Hematopoietic multipotent progenitor cell (in vitro differentiated cells): ENCODE measurements around the gene ARHGAP28. TPM values are rescaled to one million over a fixed set of nuclear protein-coding genes. Genes with fewer than 3 reads are reported as not detected.

ENCODE experiments used
- DNase-seq, 3 donors: peaks; one replicate each; pipeline ENCODE4 v3.0.0-alpha.2; 2011 to 2015; ENCODE audit warnings: low read depth in 2 of 3, low spot score in 2 of 3
- total RNA-seq: library from RNA; depleted of rRNA; stranded (reverse); fragments of >200 nt; gene quantifications from one replicate; pipeline ENCODE4 v1.2.3, GENCODE V29; 2012

The ARHGAP28 gene
- total RNA-seq, 1 donor, result under 0.01 TPM

DNA sequence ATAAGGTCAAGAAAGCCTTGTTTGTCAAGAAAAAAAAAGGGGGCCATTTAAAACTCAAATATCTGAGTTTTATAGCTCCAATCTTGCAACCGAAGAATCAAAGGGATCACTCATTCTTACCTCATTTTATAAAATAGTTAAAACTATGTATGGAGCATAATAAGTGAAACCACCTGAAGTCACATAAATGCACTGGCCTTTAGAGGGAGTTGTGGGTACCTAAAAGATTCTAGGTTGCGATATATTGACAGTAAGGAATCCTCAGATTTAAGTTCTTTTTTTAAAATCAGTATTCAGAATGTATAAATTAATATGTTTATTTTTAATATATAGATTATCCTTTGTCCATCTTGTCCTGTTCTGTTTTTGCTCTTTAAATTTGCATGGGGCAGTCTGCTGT is 3.4 kb downstream of the ARHGAP28 start:
- DNase-seq, result no peak

DNA sequence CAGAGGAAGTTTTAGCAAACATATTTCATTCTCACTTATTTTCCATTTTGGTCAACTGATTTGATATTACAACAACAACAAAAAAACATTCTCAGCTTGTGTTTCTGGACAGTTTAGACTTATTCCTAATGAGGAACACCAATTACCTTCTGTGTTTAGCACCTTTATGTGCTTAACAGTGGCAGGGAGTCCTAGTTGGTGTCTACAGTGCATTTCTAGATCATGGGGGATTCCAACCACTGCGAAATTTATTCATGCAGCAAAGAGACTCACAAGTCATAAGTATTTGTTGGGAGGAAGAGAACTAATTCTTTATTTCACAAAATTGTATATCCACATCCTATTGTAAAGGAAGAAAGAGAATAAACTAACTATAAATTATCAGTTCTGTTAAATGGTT is 4.2 kb downstream of the ARHGAP28 start:
- DNase-seq, result no peak

DNA sequence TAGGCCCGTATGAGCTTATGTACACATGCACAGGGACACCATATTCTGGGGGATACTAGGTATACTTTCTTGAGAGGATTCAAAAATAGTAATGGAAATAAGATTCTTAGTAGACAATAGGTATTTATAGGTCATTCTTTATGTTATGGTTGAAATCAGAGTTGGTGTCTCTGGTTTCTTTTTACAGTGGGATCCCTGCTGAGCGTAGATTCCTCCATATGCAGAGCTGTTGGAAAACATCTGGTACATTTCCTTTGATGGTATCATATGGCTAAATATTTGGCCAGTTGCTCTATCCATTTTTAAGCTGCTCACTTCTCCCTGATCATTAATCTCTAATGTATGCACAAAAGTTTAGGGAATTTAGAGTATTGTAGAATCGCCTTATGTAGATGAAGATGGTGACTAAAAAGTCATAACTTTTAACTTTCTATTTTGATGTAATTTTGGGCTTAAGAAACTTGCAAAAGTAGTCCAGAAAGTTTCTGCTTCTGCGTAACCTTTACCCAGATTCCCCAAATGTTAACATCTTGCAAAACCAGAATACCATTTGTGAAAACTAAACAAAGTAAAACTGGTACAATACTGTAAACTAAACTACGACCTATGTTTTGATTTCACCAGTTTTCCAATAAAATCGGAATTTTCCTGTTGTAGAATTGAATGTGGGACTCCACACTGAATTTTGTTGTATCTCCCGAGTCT is 5.4 kb downstream of the ARHGAP28 start:
- no peak for DNase-seq

DNA sequence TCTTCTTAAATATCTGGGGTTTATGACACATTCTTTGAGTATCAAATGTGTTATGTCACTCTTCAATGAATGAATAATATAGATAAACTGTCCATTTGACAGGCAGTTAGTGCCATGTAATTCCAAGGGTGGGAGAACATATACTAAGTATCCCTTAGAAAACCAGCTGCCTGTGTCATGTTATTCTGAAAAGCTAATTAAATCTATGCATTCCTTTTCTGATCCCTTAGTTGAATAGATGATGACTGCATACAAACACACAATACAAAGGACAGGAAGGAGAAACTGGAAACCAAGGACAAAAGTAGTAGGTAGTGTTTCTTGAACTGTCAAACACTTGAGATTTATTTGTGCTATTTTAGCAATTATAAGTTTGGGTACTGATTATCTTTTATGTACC is 8.3 kb downstream of the ARHGAP28 start:
- DNase-seq, result no peak

DNA sequence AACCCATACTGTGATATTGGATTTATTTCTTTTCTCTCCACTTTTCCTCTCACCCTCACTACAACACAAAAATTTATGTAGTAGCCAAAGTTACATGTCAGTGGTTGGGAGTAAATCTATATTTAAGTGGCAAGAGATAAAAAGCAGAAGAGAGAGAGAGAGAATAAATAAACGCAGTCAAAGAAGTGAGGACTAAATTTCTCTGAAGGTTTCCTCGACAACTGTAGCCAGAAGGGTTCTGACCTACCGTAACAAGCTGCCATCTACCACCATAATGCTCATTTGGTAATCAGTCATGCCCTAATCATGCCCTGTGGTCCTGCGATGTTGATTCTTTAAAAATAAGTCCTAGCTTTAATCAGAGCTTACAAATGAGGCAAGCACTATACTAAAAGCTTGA is 9.1 kb downstream of the ARHGAP28 start:
- no peak for DNase-seq

DNA sequence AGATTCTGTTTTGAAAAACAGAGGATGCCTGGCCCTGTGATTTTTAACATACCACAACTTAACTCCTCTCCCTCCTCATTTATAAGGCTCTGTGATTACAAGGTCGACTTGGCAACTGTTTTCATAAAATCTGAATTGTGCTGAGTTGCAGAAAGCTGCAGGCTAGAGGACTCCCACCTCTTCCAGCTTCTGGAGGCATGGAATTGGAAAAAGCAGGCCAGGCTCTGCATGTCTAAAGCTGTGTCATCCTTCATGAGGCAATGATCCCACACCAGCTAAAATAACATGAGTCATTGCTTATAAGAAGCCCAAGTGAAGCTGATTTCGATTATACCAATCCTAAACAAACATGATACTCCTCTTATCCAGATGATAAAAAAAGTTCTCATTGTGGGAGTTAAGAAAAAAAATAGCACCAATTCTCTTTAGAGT is 11.7 kb downstream of the ARHGAP28 start:
- no peak for DNase-seq

DNA sequence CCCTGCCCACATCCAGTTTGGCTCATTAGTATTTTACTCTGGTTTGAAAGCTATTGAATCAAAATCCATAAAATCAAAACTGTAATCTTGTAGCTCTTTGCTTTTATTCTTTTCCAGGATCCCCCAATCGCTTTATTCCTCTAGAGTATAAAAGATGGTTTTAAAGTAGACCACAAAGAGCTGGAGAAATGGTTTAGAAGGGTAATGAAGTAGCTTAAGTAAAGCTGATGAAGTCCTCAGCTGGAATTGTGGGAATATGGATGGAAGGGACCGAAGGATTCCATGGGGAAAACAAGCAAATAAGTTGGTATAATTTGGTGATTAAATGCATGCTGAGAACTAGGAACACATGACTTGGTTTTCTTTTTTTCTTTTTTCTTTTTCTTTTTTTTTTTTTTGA is 12.3 kb downstream of the ARHGAP28 start:
- DNase-seq, result no peak

DNA sequence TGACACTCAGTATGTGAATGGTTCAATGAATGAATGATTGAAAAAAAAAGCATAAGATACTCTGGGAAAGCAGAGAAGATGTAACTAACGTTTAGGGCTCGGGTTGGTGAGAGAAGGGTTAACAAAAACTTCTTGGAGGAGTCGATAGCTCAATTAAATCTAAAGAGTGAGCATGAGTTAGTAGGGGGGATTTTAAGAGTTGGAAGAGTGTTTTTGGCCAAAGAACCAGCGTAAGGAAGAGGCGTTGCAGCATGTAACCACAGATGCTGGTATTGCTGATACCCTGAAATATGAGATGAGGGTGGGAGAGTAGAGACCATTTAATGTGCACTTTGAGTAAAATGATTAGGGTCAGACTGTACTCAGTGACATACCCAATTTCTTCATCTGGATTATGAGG is 14.5 kb downstream of the ARHGAP28 start:
- DNase-seq, result no peak

DNA sequence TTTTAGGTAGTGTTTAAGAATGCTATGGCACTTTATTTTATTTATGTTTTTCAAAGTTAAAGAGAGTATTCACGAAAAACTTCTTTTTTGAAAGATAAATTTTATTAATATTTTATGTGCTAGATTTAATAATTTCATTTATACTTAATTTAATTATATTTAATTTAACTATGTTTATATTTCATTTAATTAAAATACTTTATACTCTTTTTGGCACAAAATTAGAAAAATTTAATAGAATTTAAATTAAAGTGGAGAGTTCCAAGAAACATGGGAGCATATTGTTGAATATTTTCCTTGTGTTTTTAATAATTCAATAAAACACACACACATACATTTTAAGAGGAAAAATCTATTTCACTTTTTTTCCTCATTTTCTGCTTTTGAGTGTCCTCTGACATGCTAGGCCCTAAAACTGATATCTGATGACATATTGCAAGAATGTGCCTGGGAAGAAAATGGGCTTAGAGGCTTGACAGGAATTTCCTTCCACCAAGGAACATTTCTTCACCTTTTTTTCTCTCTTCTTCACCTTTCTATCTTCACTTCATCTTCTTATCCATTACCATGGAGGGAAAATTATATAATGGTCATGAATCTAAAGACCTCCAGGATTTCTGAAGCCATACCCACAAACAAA is 15.4 kb downstream of the ARHGAP28 start:
- no peak for DNase-seq

DNA sequence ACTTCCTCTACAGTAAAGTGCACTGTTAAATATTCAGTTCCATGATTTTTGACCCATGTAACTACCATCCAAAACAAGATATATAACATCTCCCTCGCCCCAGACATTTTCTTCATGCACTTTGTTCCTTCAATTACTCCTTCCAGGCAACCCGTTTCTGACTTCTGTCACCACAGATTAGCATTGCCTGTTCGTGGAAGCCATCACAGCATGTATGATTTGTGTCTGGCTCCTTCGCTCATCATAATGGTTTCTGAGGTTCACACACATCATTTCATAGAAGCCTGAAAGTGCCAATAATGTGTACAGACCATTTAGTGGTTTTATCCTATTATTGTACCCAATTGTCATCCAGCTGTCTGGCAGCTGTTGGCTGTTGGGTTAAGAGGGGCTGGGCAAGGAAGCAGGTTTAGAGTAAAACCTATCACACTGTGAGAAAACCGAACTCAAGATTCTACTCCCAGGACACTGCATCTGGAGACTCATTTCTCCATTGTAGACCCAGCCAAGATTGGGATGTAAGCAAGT is 16.1 kb downstream of the ARHGAP28 start:
- DNase-seq, result no peak

DNA sequence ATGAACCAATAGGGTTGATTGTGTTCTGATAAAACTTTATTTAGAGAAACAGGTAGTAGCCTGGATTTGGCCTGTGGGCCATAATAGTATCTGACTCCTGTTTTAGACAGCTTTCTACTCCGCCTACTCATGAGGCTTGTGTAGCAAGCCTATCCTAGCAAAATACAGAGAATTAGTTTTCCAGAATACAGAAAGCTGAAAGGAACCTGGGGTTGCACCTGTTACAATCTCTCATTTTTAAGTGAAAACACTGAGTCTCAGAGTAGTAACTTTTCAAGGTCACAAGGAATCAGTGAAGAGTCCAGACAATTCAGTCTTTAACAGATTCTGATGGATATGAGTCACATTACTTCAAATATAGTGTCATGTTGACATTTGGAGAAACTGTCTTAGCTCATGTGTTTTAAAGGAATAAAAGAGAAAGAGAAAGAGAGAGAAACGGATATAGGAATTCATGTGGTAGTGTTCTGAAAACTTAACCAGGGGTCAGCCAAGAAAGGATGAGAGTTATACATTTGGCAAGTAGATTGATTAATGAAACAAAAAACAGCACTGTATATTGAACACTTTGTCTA is 17.0 kb downstream of the ARHGAP28 start:
- DNase-seq, result no peak

DNA sequence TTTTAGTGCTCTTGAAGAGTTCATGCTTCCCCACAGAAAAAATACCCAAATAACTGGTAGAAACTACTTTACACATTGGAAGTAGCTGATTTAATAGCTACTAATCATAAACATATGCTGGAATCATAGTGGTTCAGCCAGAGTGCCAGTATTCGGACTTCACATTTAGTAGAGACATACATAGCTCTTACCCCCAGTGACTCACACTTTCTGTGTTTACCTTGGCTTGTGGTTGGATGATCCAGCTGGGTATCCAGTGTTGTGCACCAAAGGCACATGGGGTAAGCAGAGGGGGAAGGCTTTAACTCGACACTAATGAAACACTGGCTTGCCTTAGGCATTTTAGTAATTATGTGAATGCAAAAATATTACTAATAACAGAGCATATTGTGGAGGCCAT is 18.1 kb downstream of the ARHGAP28 start:
- no peak for DNase-seq

DNA sequence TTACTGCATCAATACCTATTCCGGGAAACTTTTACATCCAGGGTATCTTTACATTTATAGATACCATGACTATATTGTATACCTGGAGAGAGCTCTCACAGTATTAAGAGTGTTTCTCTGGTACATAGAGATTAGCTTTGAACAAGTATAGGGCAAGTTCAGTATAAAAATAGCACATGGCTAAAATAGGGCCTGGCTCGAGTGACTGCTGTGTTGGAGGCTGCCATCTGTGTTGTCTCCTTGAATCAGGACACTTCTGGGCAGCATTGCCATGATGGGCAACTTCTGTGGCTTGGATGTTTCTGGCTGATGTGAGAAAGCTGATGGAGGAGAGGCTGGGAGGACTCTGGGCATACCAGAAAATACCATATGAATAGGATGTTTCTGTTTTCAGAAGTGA is 18.7 kb downstream of the ARHGAP28 start:
- no peak for DNase-seq

DNA sequence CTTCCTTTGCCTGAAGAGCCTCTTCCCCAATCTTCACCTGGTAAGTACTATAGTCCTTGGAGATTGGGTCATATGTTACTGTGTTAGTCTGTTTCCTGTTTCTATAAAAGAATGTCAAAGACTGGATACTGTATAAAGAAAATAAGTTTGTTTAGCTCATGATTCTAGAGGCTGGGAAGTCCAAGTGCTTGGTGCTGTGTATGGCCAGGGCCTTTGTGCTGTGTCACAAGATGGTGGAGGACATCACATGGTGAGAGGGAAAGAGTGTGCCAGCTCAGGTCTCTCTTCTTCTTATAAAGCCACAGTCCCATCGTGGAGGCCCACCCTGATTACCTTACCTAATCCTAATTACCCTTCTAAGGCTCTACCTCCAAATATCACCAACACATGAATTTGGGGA is 20.9 kb downstream of the ARHGAP28 start:
- no peak for DNase-seq

DNA sequence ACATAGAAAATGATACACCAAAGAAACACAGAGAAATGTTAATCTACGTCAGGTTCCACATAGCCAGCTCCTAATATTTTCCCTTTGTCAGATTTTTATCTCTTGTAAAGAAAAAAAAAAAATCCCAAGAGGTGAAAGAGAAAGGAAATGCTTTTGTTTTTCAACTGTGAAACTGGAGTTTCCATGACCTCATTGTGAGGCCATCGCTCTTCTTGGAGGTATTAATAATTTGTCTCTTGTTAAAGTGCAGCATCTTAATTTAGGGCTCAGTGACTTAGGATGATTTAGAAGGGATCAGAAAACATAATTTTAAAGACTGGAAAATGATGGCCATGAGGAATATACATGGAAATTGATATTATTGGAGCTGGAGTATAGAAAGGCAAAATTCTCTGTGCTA is 21.7 kb downstream of the ARHGAP28 start:
- no peak for DNase-seq

DNA sequence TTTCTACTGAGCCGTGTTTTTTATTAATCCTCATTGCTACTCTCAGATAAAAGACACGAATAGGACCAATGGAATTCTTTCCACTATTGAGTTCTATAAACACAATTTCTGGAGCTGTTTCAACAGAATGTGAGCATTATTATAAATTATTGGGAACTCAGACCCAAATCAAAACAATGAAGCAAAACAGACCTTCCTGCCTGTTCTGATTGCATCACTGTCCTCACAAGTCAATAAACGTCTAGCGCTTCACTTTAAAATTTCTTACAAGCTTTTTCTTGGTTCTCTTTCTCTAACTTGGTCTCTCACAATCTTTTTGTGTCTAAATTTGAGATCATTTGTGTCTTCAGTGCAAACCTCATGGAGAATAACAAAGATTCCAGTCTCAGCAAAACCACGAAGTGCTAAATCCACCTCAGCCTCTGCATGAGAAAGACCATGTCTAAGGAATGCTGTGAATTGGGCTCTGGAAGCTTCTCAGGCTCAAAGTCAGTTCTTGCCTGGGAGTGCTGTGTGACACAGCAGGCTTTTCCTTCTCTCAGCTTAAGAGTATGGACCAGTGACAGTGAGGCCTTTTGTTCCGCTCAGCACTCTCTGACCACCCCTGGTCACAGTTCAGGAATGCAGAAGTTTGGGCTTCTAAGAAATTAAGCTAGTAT is 22.8 kb downstream of the ARHGAP28 start:
- DNase-seq, result no peak

DNA sequence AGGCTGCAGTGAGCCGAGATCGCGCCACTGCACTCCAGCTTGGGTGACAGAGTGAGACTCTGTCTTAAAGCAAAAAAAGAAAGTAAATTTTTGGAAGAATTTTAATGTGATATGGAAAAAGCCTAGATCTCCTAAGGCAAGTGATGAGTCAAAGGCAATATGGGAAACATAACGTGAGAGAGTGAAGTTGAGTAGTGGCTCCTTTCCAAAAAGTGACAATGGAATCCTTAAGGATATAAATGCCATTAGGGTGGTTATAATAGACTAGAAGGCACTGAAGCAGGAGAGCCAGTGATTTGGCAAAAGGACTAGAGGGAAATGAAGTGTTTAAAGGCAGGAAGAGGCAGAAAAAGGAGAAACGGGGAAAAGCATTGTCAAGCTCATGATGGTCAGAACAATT is 25.6 kb downstream of the ARHGAP28 start:
- DNase-seq, result no peak

DNA sequence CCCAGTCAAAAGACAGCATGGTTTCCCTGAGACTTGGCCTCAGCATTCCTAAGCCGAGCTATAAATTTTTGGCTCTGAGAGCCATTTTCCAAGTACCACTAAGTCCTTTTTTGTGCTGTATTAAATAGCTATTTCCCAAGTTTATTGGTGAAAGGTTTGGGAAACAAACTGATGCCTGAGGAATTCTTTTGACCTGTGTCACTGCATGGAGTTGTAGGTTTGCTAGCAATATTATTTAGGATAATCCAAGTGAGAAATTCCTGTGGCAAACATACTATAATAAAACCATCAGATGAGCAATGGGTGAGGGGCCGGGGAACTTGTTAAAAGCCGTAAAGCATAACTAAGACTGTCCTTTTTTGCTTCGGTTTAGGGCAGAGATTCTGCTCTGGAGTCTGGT is 28.4 kb downstream of the ARHGAP28 start:
- DNase-seq, result no peak

DNA sequence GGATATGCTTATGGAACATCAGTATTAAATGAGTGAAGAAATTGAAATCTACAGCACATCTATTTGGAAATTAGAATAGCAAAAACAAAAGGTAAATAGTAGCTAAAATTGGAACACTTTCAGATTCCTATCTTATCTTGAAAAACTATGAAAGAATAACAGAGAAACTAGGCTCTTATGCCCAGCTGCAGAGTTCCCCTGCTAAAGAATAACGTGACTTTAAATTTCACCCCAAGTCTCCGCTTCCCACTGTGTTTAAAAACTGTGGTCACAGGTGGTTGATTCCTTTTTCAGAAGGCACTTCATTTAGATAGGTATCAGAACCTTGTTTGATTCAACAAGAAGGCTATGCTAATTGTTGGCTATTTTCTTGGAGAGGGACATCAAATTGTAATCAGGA is 30.1 kb downstream of the ARHGAP28 start:
- DNase-seq, result no peak

DNA sequence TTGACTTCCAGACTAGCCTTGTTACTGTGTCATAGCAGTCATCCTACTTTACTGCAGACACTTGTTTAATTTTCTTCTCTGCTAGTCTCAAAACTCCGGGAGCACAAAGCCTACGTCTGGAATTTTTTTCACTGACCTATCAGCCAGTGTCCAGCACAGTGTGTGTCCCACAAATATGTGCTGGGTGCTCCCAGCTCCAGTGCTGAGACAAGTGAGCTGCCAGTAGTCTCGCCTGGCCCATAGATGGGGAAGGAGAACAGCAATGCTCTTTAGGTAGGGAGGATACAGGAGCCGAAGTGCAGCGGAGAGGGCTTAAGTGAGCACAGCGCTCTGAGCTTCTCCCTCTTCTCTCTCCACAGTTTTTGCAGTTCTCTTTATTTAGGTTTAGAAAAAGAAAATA is 34.0 kb downstream of the ARHGAP28 start:
- no peak for DNase-seq

DNA sequence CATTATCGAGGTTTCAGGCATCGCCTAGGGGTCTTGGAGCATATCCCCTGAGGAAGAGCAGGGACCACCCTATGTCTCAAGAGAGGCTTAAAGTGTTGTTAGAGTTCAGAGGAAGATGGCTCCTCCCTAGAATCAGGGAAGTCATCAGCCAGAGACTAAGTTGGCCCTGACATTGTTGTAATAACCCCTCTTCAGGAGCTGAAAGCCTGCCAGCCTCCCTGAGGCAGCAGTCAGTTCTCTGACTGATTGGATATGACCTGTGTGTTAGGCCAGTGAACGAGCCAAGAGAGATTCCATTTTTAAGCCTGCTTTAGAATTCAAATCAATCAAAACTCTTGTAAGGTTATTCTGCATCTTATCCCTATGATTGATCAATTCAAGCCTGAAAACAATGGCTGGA is 34.9 kb downstream of the ARHGAP28 start:
- no peak for DNase-seq

DNA sequence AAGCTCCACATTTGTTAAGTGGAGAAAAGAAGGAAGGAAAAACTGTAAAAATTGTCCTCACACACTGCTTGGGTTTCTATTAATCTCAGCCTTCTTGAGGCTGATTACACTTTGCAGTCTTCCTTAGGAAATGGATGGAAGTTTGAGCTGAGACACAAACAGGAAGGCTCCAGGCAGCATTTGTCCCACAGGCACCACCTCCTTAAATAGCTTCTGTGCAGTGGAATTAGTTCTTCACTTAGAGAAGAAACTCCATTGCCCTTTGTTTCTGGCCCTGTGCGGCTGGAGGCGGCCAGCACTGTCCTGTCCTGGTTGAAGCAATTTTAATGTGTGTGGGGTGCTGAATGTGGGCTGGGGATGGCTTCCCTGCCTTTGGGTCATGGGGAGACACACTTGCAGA is 44.3 kb downstream of the ARHGAP28 start:
- no peak for DNase-seq
